NT2/D1 (cell line): Measurements from ENCODE around the gene SGCA.

Experiments used
- SUZ12 ChIP-seq: IDR thresholded peaks from 2 replicates; pipeline ENCODE4 v1.6.1; 2011; ENCODE audit not compliant: insufficient read length, insufficient read depth; ENCODE audit errors: extremely low read depth
- ZNF274 ChIP-seq: IDR thresholded peaks from 2 replicates; pipeline ENCODE4 v1.6.1; 2011; ENCODE audit warnings: mild to moderate bottlenecking, low read depth, low read length

- no peak for TF ChIP-seq SUZ12
- no peak for TF ChIP-seq ZNF274
Measured at GRCh38 chr17:50117202-50118051, 48.4 kb upstream of the SGCA start.
